EL (cell line): ENCODE data around the gene BRD7.

Experiments
- DNase-seq: peaks from one replicate; pipeline ENCODE4 v3.0.0-alpha.2; 2016

Gene BRD7

DNA sequence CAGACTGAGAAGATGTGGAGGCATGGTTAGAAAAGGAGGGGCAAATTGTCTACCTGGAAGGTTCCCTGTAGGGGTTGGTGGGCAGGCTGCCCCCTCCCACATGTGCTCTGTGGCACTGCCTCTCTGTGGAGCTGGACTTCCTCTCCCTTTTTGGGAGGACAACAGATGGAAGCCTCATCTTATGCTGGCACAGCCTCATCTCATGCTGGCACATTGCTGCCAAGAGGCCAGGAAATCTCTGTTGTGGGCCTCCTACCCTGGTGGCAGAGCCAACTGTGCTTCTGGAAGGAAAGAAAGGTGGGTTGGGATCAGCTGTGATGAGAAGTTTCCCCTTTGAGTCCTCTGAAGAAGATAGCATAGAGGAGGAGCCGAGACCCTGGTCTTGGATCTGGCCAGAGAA is 19.7 kb upstream of the BRD7 start:
- no peak for DNase-seq

DNA sequence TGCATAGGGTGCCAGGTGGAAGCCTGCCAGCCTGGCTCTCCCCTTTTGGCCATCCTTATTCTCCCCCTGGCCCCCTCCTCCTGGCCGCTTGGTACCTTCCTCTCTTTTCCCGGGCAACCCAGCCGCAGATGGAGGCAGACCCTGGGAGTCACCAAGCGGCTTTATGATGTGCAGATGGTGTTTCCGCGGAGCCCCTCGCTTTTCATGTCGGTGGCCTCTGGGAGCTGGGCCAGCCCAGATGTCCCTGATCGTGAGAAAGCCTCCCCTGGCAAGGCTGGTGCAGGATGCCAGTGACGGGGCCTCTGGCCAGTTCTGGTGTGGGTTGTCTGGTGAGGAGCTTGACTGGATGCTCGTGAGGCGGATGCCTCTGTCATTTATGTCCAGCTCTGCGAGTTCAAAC is 18.0 kb upstream of the BRD7 start:
- DNase-seq: no peak

DNA sequence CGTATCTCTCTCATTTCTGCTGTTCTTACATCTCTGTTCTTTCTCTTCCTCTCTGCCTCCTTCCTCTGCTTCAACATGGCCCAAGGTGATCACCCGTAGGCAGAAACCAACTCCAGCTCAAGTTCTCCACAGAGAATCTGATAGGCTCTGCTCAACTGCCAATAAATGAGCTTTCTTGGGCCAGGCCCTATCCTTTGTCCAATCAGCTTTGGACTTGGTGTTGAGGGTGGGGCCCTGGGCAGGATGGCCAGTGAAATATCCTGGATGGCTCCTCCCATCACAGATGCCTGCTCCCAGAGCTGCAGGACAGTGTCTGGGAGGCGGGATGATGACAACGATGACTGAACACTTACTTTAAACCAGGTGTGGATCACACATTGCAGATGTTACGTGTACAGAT is 17.4 kb upstream of the BRD7 start:
- peak; percentile 7 for DNase-seq

DNA sequence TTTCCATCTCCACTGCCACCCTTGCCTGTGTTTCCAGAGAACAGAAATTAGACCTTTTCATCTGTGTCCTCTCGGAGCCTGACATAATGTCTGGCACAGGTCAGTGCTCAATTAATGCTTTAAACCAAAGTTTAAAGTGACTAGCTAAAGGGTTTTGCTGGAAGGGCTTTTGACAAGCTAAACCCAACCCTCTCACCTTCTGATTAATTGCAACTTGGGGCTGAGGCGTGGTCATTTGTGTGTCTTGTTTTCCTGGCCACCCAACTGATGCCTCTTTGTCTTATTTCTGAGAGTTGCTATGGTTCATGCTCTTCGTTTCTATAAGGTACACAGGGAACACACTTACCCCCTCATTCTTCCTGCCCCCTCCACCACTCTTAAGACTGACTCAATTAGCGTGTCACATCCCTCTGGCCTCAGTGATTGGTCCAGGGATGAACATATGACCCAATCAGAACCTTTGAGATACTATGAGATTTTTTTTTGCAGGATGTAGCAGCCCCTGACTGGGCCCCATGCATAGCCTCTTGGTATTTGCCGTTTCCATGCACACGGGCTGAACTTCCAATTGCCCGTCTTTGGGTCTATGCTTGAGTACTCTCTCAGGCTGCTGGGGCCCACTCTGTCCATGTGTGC is 15.8 kb upstream of the BRD7 start:
- no peak for DNase-seq

DNA sequence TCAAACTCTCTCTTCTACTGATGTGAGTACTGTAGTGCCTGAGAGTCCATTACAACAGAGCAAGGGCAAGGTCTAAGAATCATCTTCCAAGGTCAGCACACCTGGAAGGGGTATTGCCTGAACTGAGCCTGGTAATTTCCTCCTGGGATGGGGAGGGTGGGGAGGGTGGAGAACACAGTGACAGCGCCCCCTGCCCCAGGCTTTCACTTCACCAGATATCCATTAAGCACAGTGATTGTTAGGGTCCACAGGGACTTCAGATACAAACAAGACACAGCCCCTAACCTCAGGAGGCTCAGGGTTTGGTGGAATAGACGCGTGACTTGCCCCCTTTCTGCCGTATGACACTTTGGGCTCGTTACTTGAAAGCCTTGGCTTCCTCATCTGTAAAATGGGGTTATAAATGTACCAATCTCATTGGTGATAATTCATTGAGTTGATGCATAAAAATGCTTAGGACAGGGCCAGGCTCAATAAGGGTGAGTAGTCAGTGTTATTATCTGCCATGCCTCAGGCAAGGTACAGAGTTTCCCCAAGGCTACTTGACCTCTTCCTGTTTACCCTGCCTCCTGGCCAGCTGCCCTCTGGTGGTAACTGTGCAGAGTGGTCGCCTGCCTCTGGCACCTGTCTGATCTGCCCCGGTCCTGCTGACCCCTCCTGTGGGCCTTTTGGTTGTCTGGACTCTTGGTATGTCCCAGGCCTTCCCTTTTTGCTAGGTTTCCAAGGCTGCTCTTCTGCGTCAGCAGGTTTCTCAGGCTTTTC is 13.1 kb upstream of the BRD7 start:
- no peak for DNase-seq

DNA sequence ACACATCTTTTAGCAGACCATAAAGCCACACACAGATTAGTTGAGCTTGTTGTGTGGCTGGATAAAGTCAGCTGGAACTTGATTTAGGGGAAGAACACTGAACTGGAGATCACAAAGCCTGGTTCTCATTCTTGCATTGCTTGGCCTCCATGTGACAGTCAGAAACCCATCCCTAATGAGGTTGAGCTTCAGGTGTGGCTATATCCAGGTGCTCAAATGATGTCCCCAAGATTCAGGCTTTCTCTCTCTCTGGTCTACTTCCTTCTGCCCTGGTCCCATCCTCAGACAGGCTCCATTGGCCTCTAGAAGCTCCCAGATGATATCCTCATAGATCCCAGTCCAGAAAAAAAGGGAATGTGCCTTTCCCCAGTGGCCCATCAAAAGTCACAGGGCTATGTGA is 9.6 kb upstream of the BRD7 start:
- DNase-seq: no peak

DNA sequence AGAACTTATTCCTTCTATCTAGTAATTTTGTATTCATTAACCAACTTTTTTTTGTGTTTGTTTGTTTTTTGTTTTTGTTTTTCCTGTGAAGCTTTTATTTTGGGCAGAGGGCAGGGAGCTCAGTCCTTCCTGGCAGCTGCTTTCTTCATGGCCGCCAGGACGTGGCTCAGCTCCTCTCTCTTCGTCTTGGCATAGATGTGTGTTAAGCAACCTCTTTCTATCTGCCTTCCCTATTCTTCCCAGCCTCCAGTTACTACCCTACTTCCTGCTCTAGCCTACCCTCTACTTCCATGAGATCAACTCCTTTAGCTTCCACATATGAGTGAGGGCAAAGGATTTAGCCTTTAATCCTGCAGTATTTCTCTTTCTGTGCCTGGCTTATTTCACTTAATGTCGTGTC is 8.2 kb upstream of the BRD7 start:
- DNase-seq: no peak

DNA sequence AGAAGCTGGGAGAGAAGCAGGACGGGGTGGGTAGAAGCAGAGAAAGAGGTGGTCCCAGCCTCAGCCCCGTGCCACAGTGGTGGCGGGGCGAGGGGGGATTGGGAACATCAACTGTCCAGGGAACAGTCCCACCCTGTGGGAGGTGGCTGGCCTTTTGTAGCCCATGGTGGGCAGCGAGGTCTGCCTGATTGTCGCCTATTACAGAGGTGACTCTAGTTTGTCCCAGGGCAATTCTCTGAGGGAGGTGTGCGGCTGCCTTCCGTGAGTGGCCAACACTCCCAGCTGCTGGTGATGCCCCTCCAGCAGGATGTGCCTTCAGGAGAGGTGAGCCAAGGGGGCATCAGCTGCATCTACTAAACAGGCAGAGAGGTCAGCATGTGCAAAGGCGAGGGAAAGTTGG is 5.0 kb upstream of the BRD7 start:
- DNase-seq: no peak

DNA sequence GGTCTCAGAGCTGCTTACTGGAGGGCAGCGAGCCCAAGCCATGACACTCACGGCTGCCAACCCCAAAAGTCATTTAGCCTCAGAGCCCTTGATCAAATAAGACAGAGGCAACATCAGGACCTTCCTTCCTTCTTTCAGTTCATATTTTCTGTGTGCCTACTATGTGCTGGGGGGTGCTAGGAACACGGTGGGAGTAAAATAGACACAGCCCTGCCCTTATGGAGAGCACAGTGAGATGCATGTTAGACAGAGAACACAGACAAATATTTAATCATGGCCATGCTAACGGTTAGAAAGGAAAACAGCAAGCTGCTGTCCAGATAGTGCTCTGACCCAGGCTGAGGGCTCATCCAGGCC is 4.5 kb upstream of the BRD7 start:
- DNase-seq: no peak

DNA sequence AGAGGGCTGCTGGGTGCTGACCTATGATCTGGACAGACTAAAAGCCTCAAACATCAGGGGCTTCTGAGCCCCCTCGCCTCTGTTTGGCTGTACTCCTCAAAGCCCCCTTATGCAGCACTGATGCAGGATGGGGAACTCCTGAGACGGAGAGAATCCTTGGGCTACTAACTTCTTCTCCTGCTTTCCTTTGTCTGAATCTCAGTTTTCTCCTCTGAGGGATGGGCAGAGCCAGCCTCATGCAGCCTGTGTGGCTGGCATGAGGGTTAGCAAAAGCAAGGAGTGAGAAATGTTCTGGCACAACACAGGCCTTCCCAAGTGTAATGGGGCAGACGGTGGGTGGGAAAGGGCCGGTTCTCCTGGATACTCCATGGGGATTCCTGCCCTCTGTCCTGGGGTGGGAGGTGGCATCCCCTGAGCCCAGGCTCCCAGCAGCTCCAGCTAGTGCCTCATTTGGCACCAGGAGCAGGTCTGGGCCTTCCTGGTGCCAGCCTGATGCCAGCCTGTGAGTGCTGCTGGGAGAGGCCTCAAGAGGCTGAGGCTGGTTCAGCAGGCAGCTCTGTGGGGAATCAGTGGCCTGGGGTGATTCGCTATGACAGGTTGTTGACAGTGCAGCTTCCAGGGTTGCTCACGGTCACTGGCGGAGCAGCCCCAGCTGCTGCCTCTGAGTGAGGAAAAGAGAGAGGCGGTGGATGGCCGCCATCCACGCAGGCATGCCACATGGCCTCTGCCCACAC is 4.0 kb upstream of the BRD7 start:
- peak; percentile 44 for DNase-seq

DNA sequence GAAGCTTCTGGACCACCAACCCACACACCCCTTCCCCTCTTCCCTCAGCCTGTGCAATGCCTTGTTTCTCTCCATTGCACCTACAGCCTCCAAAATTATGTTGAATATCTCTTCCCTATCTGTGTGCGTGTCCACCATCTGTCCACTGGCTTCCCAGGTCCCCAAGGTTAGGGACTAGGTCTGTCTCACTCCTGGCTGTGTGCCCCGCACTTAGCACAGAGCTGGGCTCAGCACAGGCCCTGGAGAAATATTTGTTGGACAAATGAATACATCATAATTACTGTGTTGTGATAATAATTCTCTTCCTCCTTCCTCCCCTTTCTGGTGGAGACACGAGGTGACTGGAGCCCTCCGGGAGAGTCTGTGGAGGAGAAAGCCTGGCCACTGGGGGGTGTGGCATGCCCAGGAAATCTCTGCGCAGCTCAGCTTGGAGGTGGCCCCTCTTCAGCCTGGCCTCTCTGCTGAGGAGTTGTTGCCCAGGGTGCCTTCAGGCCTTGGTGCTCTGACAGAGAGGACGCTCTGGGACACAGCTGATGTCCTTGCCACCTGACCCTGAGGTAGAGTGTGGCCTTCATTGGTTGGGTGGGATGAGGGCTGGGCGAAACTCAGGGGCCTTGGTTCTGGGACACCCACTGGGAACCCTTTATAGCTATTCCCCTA is 3.3 kb upstream of the BRD7 start:
- peak; percentile 18 for DNase-seq

DNA sequence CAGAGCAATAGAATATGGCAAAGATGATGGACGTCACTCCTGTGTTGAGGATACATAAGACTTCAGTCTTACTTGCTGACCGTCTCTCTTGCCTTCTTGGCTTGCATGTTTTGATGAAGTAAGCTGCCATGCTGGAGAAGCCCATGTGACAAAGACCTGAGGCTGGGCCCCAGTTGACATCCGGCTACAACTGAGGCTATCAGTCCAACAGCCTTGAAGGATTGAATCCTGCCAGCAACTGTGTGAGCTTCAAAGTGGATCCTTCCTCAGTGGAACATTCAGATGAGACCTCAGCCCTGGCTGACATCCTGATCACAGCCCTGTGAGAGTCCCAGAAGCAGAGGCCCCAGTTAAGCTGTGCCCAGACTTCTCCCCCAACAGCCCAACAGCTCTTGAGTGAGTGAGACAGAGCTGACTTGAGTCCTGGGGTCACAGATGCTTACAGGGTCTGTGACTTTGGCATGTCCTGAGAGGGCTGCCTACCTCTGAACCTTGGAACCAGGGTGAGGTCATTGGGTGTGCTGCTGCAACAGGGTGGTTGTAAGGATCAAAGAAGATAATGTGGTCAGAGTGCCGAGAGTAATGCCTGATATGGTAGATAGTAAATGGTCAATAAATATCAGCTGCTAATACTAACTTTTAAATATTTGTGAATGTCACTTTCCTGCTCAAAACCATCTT is 2.4 kb upstream of the BRD7 start:
- no peak for DNase-seq

DNA sequence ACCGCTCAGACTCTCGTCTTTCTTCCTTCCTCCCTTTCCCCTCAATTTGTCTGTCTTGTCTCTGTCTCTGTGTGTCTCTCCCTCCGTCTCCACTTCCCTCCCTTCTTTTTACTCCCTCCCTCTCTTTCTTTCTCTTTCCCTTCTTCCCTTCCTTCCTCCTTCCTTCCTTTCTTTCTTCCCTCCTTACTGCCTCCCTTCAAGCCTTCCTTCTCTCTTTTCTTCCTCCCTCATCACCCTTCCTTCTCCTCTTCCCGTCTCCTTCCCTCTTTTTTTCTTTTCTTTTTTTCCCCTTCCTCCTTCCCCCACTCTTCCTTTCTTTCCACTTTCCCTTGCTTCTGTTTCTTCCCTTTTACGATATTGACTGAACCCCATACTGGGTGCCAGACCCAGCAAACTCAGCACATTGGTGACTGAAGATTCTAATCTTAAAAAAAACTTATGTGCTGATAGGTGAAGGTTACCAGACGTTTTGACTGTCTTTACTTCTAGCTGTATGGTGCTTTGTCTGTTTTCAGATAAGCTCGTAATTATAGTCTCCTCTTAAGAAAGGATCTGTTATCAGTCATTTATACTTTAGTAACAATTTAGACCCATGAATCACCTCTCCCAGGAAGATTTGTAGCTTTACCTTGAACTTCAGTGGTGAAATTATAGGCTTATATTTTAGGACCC is 481 bp upstream of the BRD7 start:
- no peak for DNase-seq

DNA sequence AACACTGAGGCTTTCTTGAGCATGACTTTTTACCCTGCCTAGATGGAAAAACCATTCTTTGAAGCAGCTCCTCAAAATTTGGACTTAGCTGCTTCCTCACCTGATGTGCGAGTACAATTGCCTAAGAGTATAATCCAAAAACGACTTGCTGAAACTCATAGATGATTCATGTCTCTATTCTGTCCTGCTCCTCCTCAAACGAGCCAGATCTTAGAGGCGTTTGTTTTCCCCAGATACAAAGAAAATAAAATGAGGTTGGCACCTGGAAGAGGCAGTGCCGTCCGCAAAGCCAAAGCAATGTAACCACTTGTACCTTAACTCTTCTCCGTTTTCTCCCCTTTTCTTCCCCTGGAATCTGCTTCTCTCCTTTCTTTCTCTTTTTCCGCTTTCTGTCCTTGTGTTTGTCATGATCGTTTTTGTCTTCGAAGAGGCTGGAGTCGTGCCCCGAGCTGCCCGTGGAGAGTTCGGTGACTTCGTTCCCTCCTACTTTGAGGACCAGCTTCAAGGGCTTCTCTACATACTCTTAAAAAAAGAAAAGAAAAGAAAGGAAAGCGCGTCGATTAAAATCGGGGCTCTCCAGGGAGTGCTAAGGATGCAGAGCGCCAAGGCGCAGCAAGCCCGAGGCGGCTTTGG is 895 bp downstream of the BRD7 start:
- DNase-seq: no peak

DNA sequence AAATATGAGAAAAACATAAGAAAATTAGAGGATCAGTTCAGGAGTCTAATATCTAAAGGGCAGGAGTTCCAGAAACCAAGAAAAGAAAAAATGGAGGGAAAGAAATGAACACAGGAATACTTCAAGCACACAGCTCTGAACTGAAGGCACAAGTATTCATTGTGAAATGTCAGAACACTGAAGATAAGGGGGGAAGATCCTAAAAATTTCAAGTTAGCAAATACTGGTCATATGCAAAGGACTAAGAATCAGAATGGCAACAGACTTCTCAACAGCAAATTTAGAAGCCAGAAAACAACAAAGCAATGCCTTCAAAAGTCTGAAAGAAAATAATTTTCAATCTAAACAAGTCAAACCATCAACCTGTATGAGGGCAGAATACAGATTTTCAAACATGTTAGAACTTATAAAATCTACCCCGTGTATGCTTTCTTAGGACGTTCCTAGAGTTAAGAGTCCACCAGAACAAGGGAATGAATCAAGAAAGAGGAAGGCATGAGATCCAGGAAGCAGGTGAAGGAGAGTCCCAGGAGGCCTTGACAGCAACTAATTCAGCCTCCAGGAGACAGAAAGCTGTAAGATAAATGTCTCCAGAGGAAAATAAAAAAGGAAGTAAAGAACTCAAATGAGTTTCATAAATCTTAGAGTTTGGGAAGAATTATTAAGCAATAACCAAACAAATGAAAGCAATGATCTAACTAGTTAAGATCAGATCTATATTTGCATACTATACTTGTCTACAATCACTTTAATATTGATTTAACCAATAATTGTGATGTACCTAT is 2.8 kb downstream of the BRD7 start:
- no peak for DNase-seq

DNA sequence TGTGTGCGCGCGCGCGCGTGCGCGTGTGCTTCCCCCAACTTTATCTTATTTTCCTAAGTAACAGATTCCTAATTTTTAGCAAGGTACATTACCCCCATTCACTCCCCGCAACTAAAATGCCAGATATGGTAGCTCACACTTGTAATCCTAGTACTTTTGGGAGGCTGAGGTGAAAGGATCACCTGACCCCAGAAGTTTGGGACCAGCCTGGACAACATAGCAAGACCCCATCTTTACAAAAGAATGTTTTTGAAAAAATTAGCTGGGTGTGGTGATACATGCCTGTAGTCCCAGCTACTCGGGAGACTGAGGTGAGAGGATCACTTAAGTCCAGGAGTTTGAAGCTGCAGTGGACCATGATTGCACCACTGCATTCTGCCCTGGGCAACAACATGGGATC is 5.1 kb downstream of the BRD7 start:
- DNase-seq: no peak

DNA sequence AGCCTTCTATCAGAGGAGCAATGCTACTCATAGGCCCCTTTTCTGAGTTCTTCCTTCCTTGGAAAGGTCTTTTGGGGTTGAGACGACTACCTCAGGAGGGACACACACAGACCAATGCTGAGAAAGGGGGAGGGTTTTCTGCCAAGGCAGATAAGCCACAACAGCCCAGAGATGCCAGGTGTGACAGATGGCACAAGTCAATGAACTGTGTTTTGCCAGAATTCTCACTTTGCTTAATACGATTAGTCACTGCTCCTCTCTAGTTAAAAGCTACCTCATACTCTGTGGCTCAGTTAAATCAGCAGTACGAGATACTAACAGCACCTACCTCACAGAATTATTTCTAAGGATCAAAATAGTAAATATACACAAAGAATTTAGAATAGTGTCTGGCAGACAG is 8.0 kb downstream of the BRD7 start:
- DNase-seq: no peak

DNA sequence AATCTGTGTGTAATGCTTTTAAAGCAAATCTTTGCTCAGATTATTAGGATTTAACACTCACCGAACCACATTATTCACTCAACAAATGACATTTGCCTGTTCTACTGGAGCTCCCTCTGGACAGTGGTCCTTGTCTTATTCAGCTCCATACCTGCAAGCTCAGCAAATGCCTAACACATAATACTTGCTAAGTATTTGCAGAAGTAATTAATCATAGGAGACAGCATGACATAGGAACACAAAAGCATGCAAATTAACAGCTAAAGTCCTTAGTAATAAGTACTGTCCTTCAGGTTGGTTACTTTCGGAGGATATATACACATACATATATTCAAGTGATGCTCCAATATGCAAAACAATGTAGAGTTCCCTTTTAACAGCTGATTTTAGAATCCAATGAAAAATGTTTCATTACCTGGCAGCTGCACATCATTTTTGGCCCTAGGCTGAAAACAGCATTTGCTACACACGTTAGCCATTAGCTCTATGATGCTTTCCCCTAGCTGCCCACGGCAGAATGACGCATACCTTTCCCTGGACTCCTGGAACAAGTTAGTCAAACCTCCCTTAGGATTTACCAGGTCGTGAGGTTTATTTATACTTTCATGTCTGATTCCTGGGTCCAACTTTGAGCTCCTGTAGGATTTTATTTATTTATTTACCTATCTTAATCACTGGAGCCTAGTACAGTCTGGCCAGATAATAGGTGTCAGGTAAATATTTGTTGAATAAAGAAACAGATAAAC is 8.6 kb downstream of the BRD7 start:
- DNase-seq: no peak

DNA sequence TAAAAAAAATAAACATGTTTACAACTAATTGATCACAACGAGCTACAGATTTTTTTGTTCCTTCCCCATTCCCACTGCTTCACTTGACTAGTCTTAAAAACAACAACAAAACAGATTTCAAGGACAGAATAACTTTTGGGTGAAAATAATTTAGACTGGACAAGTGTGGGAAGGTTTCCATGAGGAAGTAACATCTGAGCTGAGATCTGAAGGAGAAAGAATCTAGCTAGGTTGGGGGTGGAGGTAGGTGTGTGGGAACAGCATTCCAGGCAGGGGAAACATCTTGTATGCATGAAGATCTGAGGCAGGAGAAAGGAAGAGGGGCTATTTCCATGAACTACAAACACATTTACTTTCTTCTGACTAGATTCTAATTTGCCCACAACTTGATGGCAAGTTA is 9.2 kb downstream of the BRD7 start:
- no peak for DNase-seq

DNA sequence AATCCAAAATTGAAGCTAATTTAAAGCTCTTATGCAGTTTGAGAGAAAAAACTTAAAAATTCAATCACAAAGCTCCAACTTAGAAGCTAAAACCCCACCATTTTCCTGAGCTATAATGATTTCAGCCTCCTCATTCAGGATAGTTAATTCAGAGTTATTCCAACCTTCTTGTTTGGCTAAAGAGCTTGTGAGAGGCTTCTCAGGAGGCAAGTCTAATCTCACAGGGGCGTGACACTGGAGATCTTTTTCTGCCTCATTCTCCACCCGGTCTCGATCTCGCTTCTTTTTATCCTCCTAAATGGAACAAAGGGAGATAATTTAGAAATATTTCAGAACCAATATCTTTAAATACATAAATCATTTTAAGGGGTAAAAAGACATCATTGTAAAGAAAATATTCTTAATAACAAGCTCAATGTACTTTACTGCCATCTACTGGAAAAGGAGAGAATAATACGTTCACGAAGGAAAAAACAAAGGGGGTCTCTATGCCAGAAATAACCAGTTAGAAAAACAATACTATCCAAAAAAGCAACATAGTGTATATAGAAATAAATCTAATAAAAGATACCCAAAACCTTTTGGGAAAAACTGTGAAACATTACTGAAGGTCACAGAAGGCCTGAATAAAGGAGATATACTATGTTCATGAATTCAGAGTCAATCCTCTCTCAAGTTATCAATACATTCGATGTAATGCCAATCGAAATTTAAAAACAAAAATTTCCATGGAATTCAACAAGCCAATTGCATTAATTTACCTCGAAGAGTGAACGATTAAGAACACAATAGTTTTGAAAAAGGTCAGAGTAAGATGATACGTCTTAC is 13.9 kb downstream of the BRD7 start:
- peak; percentile 8 for DNase-seq
